G401 (cell line): ENCODE data around the gene RIMBP2. TPM values are rescaled to one million over a fixed set of nuclear protein-coding genes. Genes with fewer than 3 reads are reported as not detected.

Experiments used
- DNase-seq: peaks from one replicate; pipeline ENCODE4 v3.0.0-alpha.2; 2015; ENCODE audit warnings: low spot score
- in situ Hi-C: cut with HindIII; loops from 2 replicates; pipeline ENCODE4 v1.10.0; 2016; ENCODE audit warnings: low sequenced_read_pairs, mixed read lengths
- total RNA-seq: library from RNA; depleted of rRNA; stranded (reverse); fragments of >200 nt; shearing (Covaris generic); gene quantifications from 2 replicates; pipeline ENCODE4 v1.2.3, GENCODE V29; 2014

The RIMBP2 gene
- total RNA-seq, 1 experiment from 2014 or later = 75.3 TPM

- DNase-seq = no peak
- in situ Hi-C loops = no loop called here
These were observed 152.8 kb downstream of the RIMBP2 start for GRCh38 chr12:130563323-130563722.

- in situ Hi-C loops = no loop called here
These were observed 153.4 kb downstream of the RIMBP2 start for GRCh38 chr12:130562716-130563115.

GRCh38 chr12:130560321-130560720 lies 155.8 kb downstream of the RIMBP2 start:
- in situ Hi-C loops = no loop called here
- no peak for DNase-seq

More at GRCh38 chr12:130562716-130563115, 153.4 kb downstream of the RIMBP2 start:
- DNase-seq = no peak

GRCh38 chr12:130559806-130560205 lies 156.3 kb downstream of the RIMBP2 start:
- in situ Hi-C loops = no loop called here
- DNase-seq = no peak

GRCh38 chr12:130557886-130558765 lies 158.0 kb downstream of the RIMBP2 start:
- no peak for DNase-seq
- in situ Hi-C loops = no loop called here

- in situ Hi-C loops = no loop called here
- DNase-seq = no peak
These were observed 158.9 kb downstream of the RIMBP2 start for GRCh38 chr12:130557201-130557600.

GRCh38 chr12:130556486-130557055 lies 159.5 kb downstream of the RIMBP2 start:
- in situ Hi-C loops = no loop called here
- no peak for DNase-seq

- in situ Hi-C loops = no loop called here
- DNase-seq = peak; percentile 24
These were observed 160.2 kb downstream of the RIMBP2 start for GRCh38 chr12:130555628-130556485.

- no peak for DNase-seq
- in situ Hi-C loops = no loop called here
These were observed 160.9 kb downstream of the RIMBP2 start for GRCh38 chr12:130555221-130555620.

- in situ Hi-C loops = no loop called here
- no peak for DNase-seq
These were observed 163.6 kb downstream of the RIMBP2 start for GRCh38 chr12:130552483-130552996.

- in situ Hi-C loops = no loop called here
These were observed 166.7 kb downstream of the RIMBP2 start for GRCh38 chr12:130549361-130549760.

GRCh38 chr12:130547480-130548155 lies 168.5 kb downstream of the RIMBP2 start:
- DNase-seq = no peak
- in situ Hi-C loops = no loop called here

More at GRCh38 chr12:130549361-130549760, 166.7 kb downstream of the RIMBP2 start:
- no peak for DNase-seq

GRCh38 chr12:130546494-130546893 lies 169.6 kb downstream of the RIMBP2 start:
- in situ Hi-C loops = no loop called here
- no peak for DNase-seq

GRCh38 chr12:130545475-130545874 lies 170.6 kb downstream of the RIMBP2 start:
- in situ Hi-C loops = no loop called here
- no peak for DNase-seq

- in situ Hi-C loops = no loop called here
- no peak for DNase-seq
These were observed 175.7 kb downstream of the RIMBP2 start for GRCh38 chr12:130540376-130540775.

GRCh38 chr12:130538343-130539095 lies 177.6 kb downstream of the RIMBP2 start:
- no peak for DNase-seq
- in situ Hi-C loops = no loop called here

GRCh38 chr12:130537655-130538054 lies 178.4 kb downstream of the RIMBP2 start:
- DNase-seq = no peak
- in situ Hi-C loops = no loop called here

- in situ Hi-C loops = no loop called here
These were observed 179.0 kb downstream of the RIMBP2 start for GRCh38 chr12:130537051-130537450.

More at GRCh38 chr12:130537051-130537450, 179.0 kb downstream of the RIMBP2 start:
- no peak for DNase-seq
